Measurements from ENCODE around the gene PLCG2.
"Not testable (repeated sequence)": the region's sequence is repeated elsewhere in the genome, so short reads cannot be mapped to it uniquely, and the experiment has no call there.

The PLCG2 gene

DNA sequence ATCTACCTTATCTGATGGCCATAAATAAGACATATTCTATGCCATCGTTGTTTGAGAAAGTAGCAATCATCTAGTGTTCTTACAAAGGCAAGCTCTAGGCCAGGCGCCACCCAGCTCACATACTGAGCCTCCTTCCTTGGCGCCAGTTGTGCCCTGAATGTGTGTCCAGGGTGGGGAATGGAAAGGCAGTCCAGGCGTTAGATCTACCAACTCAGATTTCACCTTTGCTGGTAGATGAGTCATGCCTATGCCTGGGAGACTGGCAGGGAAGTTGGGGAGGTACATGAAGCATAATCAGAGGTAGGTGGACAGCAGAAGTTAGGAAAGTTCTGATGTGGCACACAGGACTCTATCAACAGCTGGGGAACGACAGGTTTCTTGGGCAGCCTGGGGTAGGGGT is 208.6 kb downstream of the PLCG2 start:
- DNase-seq (ENCODE audit: low read depth in 2 of 2, low spot score in 1 of 2): no peak

DNA sequence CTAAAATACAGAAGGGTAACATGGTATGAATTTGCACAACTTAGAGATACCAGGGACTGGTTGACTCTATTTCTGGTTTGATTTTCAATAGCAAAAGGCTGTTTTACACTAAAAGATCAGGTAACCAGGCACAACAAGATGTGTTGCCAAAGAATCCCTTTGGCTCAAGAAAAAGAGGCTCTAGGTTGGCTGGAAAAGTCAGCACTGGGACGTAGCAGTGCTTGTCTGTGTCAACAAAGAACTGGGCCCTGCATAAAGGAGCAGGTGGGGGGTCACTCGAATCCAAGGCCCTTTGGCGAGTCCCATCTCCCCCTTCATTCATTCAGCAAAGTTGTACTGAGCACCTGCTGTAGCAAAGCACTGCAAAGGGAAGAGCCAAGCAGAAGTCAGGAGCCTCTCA is 213.8 kb downstream of the PLCG2 start:
- no peak for DNase-seq (ENCODE audit: low read depth in 2 of 2, low spot score in 1 of 2)

DNA sequence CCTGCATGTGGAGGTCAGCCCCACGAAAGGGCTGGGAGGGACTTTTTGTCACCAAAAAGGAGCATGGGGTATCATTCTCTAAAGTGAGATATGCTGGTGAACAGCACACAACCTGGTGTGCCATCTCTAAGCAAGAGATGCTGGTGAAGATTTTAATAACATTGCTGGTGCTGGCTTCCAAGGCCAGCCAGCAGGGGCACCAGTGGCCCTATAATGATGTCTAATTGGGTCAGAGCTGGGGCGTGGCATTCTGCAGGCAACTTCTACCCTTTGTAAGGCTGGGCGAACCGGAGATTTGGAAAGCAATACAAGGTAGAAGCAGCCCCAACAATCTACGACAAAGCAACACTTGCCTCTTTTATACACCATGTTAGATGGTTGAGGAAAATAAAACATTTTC is 215.4 kb downstream of the PLCG2 start:
- no peak for DNase-seq (ENCODE audit: low read depth in 2 of 2, low spot score in 1 of 2)

DNA sequence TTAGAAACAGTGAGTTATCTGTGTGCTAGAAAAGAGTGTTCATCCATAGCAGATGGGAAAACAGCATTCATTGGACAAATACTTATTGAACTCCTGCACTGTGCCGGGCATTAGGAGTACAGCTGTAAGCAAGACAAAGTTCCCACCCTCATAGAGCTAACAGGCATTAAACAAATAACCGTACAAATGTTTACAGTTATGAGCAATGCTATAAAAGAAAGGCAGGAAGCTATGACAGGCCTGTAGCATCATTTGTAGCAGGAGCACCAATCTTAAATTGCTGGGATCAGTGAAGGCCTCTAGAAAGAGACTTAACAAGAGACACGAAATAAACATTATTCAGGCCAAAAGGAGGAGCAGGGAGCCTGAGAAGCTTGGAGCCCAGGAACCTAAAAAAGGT is 216.6 kb downstream of the PLCG2 start:
- DNase-seq (ENCODE audit: low read depth in 2 of 2, low spot score in 1 of 2): no peak

DNA sequence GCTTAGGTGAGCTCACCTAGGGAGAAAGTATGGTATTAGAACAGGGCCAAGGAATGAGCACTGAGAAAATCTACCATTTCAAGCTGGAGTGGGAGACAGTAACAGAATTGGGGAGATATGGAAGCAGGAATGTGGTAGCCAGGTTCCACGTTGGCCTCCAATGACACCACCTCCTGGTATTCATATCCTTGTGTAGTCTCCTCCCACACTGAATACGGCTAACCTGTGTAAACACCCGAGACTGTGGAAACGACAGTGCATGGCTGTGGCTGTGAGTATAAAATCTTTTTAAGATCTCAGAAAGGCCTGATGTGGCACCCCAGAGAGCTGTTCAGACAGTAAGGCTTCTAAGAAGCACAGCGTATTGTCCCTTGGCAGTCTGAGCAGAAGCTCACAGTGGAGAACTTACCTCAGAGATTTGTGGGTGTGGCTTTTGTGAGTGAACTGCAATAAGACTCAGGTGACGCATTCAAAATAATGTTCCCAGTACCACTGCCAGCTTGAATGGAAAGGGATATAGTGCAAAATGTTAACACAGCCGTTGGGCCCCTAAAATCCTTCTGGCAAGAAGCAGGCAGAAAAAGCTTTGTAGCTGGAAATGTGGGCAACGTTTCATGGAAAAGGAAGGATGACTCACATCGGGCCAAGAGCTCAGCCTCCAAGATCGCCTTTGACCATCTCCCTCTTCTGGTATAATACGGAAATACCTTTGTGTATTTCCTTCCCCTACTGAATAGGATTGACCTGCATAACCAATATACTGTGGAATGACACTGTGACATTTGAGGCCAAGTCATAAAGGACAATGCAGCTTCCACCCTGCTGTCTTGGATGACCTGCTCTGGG is 217.8 kb downstream of the PLCG2 start:
- no peak for DNase-seq (ENCODE audit: low read depth in 2 of 2, low spot score in 1 of 2)

DNA sequence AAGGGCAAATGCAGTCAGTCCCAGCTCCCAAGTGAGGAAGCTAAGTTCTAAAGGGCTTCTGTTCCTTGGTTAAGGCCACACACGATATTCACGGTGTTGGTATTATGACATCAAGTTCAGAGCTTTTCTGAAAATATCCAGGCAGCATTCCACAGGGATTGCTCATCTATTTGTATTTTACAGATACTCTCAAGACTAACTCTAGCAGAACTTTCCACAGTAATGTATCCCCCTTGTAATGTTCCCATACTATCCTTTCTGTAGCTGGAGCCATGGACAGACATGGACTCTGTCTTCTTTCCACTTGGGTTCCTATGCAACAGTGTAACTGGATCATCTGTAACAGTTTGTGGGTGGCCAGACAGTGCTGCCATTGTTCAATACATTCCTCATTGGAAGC is 218.6 kb downstream of the PLCG2 start:
- no peak for DNase-seq (ENCODE audit: low read depth in 2 of 2, low spot score in 1 of 2)

DNA sequence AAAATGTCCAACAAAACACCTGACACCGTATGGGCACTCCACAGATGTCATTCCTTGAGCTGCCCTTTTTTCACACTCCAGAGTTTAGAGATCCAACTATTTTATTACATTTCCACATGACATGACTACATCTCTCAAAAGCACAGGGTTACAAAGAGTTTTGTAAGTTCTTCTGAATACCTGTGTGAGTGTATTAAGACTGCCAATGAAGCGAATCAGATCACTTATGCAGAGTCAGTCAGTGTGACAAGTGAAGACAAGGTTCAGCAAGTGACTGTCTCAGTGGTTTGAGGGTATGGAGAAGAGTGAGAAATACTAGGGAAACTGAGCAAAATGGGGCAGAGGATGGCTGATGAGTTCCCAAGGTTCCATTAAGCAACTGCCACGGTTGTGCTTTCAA is 223.7 kb downstream of the PLCG2 start:
- no peak for DNase-seq (ENCODE audit: low read depth in 2 of 2, low spot score in 1 of 2)

DNA sequence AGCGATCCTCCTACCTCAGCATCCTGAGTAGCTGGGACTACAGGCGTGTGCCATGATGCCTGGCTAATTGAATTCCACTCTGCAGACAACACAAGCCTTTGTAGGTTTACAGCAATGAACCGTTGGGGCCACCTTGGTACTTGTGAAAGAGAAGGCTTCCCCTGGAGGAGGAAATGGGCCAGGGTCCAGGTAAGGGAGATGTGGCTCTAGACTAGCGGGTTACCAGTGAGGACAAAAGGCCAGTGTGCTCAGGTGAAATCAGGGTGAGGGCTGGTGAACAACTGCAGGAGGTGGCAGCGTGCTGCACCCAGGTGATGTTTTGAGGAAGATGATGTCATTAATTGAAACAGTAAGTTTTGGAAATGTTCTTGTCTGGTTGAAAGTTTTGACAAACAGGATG is 225.5 kb downstream of the PLCG2 start:
- no peak for DNase-seq (ENCODE audit: low read depth in 2 of 2, low spot score in 1 of 2)

DNA sequence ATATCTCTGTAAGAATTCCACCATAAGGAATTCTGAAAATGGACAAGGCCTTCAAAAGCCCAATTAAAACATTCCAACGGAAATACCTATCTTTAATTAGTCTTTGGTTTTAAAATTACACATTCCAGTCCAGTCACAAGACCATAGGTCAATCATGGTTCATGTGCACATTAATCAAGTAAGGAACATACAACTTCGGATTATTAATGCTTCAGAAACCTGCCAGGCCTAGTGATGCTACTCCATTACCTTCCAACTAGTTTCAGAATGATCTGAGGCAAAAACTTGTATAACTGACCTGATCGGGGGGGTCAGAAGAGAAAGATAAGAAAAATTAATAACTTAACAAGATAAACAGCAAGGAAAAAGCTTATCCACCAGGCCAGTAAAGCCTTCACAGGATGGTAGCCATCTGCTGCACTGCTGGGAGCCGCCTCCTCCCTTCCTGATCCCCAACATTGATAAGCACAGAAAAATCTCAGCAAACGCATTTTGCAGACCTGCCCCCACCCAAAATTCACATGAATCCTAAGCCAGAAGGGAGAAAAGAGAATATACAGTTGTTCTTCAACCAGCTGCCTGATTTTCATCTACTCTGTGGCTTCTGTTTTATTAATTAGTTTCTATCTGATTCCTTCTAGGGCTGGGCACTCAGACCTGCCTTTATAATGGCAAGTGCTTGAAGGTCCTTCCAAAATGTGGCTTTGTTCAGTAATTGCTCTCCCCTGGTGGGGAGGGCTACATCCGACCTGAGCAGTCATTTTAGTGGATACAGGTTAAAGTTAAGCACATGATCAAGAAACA is 226.1 kb downstream of the PLCG2 start:
- no peak for DNase-seq (ENCODE audit: low read depth in 2 of 2, low spot score in 1 of 2)

DNA sequence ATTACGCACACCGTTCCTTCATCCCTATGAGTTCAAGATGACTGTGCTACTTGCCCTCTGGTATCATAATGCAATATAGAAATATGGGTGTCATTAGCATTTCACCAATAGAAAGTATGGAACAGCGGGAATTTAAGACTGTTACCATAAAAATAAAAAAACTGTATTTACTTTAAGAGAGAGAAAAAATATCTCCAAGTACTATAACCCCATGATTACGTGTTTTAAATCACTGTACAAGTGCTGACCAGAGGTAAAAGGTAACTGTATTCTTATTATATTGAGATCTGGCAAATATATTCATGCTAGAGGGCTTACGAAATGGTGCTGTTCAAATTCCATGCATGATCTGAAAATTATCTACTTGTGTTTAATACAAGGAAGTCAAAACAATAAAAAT is 226.9 kb downstream of the PLCG2 start:
- no peak for DNase-seq (ENCODE audit: low read depth in 2 of 2, low spot score in 1 of 2)

DNA sequence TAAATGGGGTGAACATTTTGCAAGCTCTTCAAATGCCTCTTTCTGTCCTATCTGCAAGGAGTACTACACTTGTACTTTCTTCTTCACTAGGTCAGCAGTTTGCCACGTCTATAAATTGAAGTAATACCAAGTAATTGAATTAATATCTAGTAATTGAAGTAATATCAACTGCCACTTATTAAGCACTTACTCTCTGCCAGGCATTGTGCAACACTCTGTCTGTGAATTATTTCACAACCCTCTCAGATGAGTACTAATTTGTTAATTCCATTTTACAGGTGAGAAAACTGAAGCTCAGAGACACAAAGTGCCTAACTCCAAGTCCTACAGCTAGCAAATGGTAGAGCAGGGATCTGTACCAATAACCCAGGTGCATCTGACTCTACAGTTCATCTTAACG is 228.1 kb downstream of the PLCG2 start:
- DNase-seq (ENCODE audit: low read depth in 2 of 2, low spot score in 1 of 2): no peak

DNA sequence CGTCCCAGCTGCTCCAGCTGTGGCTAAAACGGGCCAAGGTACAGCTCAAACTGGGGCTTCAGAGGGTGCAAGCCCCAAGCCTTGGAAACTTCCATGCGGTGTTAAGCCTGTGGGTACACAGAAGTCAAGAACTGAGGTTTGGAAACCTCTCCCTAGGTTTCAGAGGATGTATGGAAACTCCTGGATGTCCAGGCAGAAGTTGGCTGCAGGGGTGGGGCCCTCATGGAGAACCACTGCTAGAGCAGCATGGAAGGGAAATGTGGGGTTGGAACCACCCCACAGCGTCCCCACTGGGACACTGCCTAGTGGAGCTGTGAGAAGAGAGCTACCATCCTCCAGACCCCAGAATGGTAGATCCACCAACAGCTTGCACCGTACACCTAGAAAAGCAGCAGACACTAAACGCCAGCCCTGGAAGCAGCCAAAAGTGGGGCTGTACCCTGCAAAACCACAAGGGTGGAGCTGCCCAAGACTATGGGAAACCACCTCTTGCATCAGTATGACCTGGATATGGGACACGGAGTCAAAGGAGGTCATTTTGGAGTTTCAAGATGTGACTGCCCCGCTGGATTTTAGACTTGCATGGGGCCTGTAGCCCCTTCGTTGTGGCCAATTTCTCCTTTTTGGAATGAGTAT is 230.0 kb downstream of the PLCG2 start:
- DNase-seq (ENCODE audit: low read depth in 2 of 2, low spot score in 1 of 2): no peak

DNA sequence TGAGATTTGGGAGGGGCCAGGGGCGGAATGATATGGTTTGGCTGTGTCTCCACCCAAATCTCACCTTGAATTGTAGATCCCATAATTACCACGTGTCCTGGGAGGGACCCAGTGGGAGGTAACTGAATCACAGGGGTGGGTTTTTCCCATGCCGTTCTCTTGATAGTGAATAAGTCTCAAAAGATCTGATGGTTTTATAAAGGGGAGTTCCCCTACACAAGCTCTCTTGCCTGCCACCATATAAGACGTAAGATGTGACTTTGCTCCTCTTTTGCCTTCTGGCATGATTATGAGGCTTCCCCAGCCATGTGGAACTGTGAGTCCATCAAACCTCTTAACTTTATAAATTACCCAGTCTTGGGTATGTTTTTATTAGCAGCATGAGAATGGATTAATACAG is 230.7 kb downstream of the PLCG2 start:
- DNase-seq (ENCODE audit: low read depth in 2 of 2, low spot score in 1 of 2): not testable (repeated sequence)

DNA sequence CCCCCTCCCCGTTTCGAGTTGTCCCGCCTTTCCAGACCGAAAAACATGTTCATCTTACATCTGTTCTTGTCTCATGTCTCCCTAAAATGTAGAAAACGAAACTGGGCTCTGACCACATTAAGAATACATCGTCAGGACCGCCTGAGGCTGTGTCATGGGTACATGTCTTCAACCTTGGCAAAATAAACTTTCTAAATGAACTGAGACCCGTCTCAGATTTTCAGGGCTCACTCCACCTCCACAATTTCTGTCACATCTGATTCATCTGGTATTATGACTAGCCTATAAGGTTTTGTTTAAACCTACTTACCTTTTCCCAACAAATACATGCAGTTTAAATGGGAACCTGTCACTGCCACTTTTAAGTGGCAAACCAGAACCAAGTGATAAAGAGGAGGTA is 231.6 kb downstream of the PLCG2 start:
- no peak for DNase-seq (ENCODE audit: low read depth in 2 of 2, low spot score in 1 of 2)

DNA sequence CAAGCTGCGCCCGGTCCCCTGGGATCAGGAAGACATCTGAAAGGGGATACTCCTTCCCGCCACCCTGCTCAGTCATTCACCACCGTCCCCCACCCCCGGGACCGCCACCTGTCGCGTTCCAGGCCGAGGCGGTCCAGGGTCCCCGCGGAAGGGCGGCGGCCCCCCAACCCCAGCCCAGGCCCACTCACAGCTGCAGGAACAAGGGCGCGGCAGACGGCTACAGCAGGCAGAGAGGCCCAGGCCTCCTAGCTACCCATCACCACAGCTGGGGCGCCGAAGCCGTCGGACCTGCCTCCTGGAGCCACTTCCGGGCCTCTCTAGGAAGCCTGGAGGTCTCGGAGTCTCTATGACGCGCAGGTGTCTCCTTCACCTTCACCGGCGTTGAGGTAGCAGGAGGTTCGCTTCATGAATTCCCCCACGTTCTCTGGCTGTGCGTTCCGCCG is 232.1 kb downstream of the PLCG2 start, which contains the start of gene SDR42E1:
Gene SDR42E1 (minus strand): TSS at position 272 of the 443 bp plus-strand sequence. CDS start 10,612 bp downstream, outside the sequence.
- peak in 1 of 2 donors; percentile 35 for DNase-seq (ENCODE audit: low read depth in 2 of 2, low spot score in 1 of 2)

Data from stimulated activated CD8-positive, alpha-beta memory T cell treated with anti-CD3 and anti-CD28 coated beads, Interleukin-4, amount 100 ng/mL, for 1 hour (primary cell).